ENCODE data around the gene C17orf50. TPM values are rescaled to one million over a fixed set of nuclear protein-coding genes. Genes with fewer than 3 reads are reported as not detected.

The C17orf50 gene
- total RNA-seq, 1 donor from 2014 or later: not detected

DNA sequence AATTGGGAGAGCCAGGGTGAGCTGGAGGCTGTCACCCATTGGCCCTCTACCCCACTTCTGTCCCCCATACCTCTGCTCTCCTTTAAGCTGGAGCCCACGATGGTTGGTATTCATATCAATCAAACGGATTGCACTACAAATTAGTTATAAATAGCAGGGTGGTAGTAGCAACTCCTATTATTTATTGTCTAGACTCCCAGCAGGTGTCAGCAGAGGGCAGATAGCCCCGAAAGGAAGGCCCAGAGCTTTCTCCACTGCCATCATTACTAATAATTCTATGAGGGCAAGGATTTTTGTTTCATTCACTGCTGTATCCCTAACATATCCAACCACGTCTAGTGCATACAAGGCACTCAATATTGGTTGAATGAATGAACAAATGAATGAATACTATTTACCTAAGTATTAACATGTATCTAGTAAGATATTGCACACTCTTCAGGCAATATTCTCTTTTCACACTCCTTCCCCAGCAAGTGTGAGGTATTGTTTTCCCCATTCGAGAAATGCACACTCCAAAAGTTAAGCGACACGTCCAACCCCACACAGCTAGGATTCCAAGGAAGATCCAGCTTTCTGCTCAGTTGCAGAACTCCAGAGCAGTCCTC lies 6.3 kb downstream of the C17orf50 start:
- no peak for DNase-seq (ENCODE audit: low spot score)
- Mint-ChIP-seq H3K36me3 (ENCODE audit: low read depth) (no peaks in the 10 kb centered on the region), H3K27me3 (ENCODE audit: low read depth) (no peaks in the 10 kb centered on the region)

DNA sequence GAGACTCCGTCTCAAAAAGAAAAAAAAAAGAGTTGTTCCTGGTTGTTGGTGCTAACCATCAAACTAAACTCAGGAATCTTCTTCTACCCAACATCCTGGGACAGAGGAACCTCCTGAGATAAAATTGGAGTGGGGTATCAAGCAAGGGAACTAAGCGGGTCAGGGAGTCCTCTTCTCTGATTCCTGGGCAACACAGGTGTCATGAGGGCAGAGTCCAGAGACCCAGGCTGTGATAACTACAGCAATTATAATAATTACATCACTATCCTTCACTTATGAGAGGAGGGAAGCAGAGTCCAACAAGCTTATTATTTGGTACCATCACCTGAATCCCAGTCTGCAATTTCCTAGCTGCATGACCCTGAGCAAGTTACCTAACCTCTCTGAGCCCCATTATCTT lies 8.1 kb downstream of the C17orf50 start:
- no peak for DNase-seq (ENCODE audit: low spot score)
- peaks cover 22% of the 10 kb centered on the region for H3K4me1 Mint-ChIP-seq (ENCODE audit: low read depth)
- no peaks in the 10 kb centered on the region for H3K27me3 Mint-ChIP-seq (ENCODE audit: low read depth)
- H3K4me3 Mint-ChIP-seq (ENCODE audit: unreplicated experiment): no peak overlapping the region
- H3K27ac Mint-ChIP-seq (ENCODE audit: unreplicated experiment): no peak overlapping the region
- H3K36me3 Mint-ChIP-seq (ENCODE audit: low read depth): no peaks in the 10 kb centered on the region
- no peaks in the 10 kb centered on the region for H3K9me3 Mint-ChIP-seq (ENCODE audit: low read depth)
- TF ChIP-seq, protein P1, sequence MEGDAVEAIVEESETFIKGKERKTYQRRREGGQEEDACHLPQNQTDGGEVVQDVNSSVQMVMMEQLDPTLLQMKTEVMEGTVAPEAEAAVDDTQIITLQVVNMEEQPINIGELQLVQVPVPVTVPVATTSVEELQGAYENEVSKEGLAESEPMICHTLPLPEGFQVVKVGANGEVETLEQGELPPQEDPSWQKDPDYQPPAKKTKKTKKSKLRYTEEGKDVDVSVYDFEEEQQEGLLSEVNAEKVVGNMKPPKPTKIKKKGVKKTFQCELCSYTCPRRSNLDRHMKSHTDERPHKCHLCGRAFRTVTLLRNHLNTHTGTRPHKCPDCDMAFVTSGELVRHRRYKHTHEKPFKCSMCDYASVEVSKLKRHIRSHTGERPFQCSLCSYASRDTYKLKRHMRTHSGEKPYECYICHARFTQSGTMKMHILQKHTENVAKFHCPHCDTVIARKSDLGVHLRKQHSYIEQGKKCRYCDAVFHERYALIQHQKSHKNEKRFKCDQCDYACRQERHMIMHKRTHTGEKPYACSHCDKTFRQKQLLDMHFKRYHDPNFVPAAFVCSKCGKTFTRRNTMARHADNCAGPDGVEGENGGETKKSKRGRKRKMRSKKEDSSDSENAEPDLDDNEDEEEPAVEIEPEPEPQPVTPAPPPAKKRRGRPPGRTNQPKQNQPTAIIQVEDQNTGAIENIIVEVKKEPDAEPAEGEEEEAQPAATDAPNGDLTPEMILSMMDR (IDR thresholded peaks at IDR 0.05): no peak

More for the DNA sequence above, 6.3 kb downstream of the C17orf50 start:
- TF ChIP-seq, protein P1 (IDR thresholded peaks at IDR 0.05): peak; percentile 83
- Mint-ChIP-seq H3K27ac (ENCODE audit: unreplicated experiment) (no peak overlapping the region), H3K4me1 (ENCODE audit: low read depth) (peaks cover 18% of the 10 kb centered on the region), H3K4me3 (ENCODE audit: unreplicated experiment) (no peak overlapping the region), H3K9me3 (ENCODE audit: low read depth) (no peaks in the 10 kb centered on the region)

DNA sequence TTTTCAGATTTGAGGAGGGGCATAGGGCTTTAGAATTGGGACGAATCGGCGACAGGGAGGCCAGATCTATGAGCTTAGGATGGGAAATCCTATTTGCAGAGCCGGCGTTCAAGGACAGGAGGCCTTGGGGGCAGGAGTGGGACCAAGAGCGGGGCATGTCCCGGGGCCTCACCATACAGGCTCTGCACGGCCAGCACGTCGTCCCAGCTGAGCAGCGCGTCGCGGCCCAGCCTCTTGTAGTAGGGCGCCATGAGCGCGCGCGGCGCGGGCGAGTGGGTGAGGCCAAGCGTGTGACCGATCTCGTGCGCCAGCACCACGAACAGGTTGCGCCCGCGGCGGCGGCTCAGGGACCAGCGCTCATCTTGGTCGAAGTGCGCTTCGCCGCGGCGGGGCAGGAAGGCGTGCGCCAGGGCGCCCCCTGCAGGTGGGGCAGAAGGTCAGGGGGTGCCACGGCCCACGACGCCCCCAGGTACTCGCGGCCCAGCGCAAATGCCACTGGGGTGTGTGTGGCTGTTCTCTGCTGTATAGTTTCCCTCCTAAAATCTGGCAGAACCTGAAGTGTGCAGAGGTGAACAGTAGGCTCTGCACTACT lies 9.3 kb downstream of the C17orf50 start:
- H3K36me3 Mint-ChIP-seq (ENCODE audit: low read depth): no peaks in the 10 kb centered on the region
- H3K27me3 Mint-ChIP-seq (ENCODE audit: low read depth): no peaks in the 10 kb centered on the region
- no peak overlapping the region for H3K27ac Mint-ChIP-seq (ENCODE audit: unreplicated experiment)
- H3K4me3 Mint-ChIP-seq (ENCODE audit: unreplicated experiment): no peak overlapping the region
- H3K4me1 Mint-ChIP-seq (ENCODE audit: low read depth): peaks cover 27% of the 10 kb centered on the region
- H3K9me3 Mint-ChIP-seq (ENCODE audit: low read depth): no peaks in the 10 kb centered on the region
- DNase-seq (ENCODE audit: low spot score): no peak
- TF ChIP-seq, protein P1 (IDR thresholded peaks at IDR 0.05): peak; percentile 65

DNA sequence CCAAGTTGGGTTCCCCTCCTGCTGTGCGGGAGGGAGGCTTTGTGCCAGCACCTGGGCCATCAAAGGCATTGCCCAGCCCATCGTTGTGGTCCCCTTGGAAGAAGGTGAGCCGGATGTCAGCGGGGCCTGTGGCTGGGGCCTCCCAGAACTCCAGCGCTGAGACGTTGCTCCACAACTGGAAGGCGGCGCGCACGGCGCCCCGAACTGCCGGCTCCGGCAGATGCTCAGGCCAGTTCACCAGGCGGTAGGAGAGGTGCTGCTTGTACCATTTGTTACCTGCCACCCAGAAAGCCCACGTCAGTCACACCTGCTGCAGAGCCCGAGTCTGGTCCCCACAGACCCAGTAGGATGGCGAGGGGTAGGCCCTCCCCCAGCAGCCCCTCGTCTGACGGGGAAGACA lies 12.4 kb downstream of the C17orf50 start:
- no peak for DNase-seq (ENCODE audit: low spot score)
- H3K27ac Mint-ChIP-seq (ENCODE audit: unreplicated experiment): peak overlapping the region; percentile 97
- H3K4me3 Mint-ChIP-seq (ENCODE audit: unreplicated experiment): no peak overlapping the region
- no peaks in the 10 kb centered on the region for H3K27me3 Mint-ChIP-seq (ENCODE audit: low read depth)
- H3K36me3 Mint-ChIP-seq (ENCODE audit: low read depth): no peaks in the 10 kb centered on the region
- TF ChIP-seq, protein P1 (IDR thresholded peaks at IDR 0.05): no peak
- peaks cover 36% of the 10 kb centered on the region for H3K4me1 Mint-ChIP-seq (ENCODE audit: low read depth)
- H3K9me3 Mint-ChIP-seq (ENCODE audit: low read depth): no peaks in the 10 kb centered on the region

DNA sequence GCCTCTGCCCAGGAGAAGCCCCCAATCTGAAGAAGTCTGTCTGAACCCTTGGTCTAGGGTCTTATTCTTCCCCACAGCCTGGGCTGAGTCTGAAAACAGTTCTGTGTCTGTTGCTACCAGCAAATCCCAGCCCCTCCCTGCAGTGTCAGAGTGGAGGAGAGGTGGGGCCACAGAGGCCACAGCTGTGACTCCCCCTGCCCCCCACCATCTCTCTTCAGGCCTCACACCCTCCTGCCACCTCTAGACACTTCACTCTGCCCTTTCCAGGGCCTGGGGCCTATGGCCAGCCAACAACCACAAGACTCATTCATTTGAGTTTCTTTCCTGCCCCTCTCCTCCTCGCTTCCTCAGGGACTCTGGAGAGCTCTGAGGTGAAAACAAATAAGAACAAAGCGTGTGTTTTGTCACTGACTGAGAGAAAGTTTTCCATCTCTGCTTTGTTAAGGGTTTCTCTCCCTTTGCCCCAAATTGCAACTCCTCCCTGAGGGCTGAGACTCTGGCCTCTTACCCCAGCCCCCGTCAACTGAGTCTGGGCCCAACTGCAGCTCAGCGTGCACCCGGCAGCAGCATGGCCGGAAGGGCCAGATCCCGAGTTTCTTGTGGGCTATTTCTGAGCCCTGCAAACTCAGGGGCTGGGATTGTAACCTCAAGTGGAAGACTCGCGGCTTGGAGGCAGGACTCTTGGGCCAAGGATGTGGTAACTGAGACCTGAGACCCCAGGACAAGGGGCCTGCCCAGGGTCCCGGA lies 13.2 kb downstream of the C17orf50 start:
- H3K4me3 Mint-ChIP-seq (ENCODE audit: unreplicated experiment): no peak overlapping the region
- no peak for DNase-seq (ENCODE audit: low spot score)
- H3K9me3 Mint-ChIP-seq (ENCODE audit: low read depth): no peaks in the 10 kb centered on the region
- peaks cover 43% of the 10 kb centered on the region for H3K4me1 Mint-ChIP-seq (ENCODE audit: low read depth)
- H3K27ac Mint-ChIP-seq (ENCODE audit: unreplicated experiment): peak overlapping the region; percentile 97
- H3K27me3 Mint-ChIP-seq (ENCODE audit: low read depth): no peaks in the 10 kb centered on the region
- TF ChIP-seq, protein P1 (IDR thresholded peaks at IDR 0.05): no peak
- no peaks in the 10 kb centered on the region for H3K36me3 Mint-ChIP-seq (ENCODE audit: low read depth)

Data from chondrocyte (in vitro differentiated cells).